HepG2 (cell line): ENCODE results near the gene SAMD14. TPM values are rescaled to one million over a fixed set of nuclear protein-coding genes. Genes with fewer than 3 reads are reported as not detected.
A peak's percentile ranks its signal among the peaks of the same experiment; 100 is the strongest.

ENCODE experiments used
- ATF1 ChIP-seq: IDR thresholded peaks from 2 replicates; pipeline ENCODE4 v1.6.1; 2016; ENCODE audit warnings: mild to moderate bottlenecking, control low read depth
- BRD4 ChIP-seq: sonication (generic); formaldehyde crosslinking; IDR thresholded peaks from 2 replicates; pipeline ENCODE4 v1.4.0; 2020; ENCODE audit warnings: missing genetic modification reagents
- CREBL2 ChIP-seq: sonication (generic); formaldehyde crosslinking; IDR thresholded peaks from 2 replicates; pipeline ENCODE4 v1.8.1; 2023; ENCODE audit warnings: missing genetic modification reagents, mild to moderate bottlenecking, borderline replicate concordance
- HMG20B ChIP-seq: conservative IDR thresholded peaks from 2 replicates; pipeline ENCODE4 v1.6.1; 2016; ENCODE audit warnings: missing genetic modification reagents, missing compliant biosample characterization
- KLF9 ChIP-seq: IDR thresholded peaks from 2 replicates; pipeline ENCODE4 v1.6.1; 2016; ENCODE audit warnings: low read depth
- LCORL ChIP-seq, 2 experiments: fragments of 450-650 bp in 1 of 2; sonication (generic) in 1 of 2; formaldehyde crosslinking in 1 of 2; IDR thresholded peaks; 2 replicates each; pipeline versions ENCODE4 v1.5.0 to v1.6.1; 2017 to 2020; ENCODE audit warnings: antibody characterized with exemption in 1 of 2, missing genetic modification reagents in 1 of 2
- NBN ChIP-seq: fragments of 450-650 bp; conservative IDR thresholded peaks from 2 replicates; pipeline ENCODE4 v1.6.1; 2017
- PTBP1 ChIP-seq: fragments of 200-400 bp; formaldehyde crosslinking; IDR thresholded peaks from 2 replicates; pipeline ENCODE4 v1.6.1; 2018; ENCODE audit warnings: low read length, low read depth; ENCODE audit not compliant: poor library complexity, severe bottlenecking
- RNF2 ChIP-seq: fragments of 450-650 bp; conservative IDR thresholded peaks from 2 replicates; pipeline ENCODE4 v1.6.1; 2016; ENCODE audit warnings: low read depth
- SPEN ChIP-seq: sonication (generic); formaldehyde crosslinking; IDR thresholded peaks from 2 replicates; pipeline ENCODE4 v1.5.1; 2020; ENCODE audit warnings: low read depth, mild to moderate bottlenecking, missing genetic modification reagents
- TCF7 ChIP-seq: sonication (generic); IDR thresholded peaks from 2 replicates; pipeline ENCODE4 v1.6.1; 2016; ENCODE audit warnings: antibody characterized with exemption, low read depth
- U2AF1 ChIP-seq: fragments of 200-400 bp; formaldehyde crosslinking; optimal IDR thresholded peaks from 2 replicates; pipeline ENCODE3; 2017; ENCODE audit warnings: mild to moderate bottlenecking, low read depth, low read length
- ZFP36L1 ChIP-seq: sonication (generic); formaldehyde crosslinking; IDR thresholded peaks from 2 replicates; pipeline ENCODE4 v1.8.0; 2022; ENCODE audit warnings: mild to moderate bottlenecking, missing genetic modification reagents, moderate library complexity
- ZNF558 ChIP-seq: sonication (generic); formaldehyde crosslinking; IDR thresholded peaks from 2 replicates; pipeline ENCODE4 v1.9.0; 2022; ENCODE audit warnings: mild to moderate bottlenecking, missing genetic modification reagents, borderline replicate concordance
- ZNF674 ChIP-seq: sonication (generic); formaldehyde crosslinking; IDR thresholded peaks from 2 replicates; pipeline ENCODE4 v1.5.0; 2020; ENCODE audit warnings: low read depth, mild to moderate bottlenecking, missing genetic modification reagents
- ZNF710 ChIP-seq: sonication (generic); formaldehyde crosslinking; IDR thresholded peaks from 2 replicates; pipeline ENCODE4 v1.5.0; 2020; ENCODE audit warnings: mild to moderate bottlenecking, missing genetic modification reagents, borderline replicate concordance
- ZNF772 ChIP-seq: sonication (generic); formaldehyde crosslinking; IDR thresholded peaks from 2 replicates; pipeline ENCODE4 v1.5.0; 2020; ENCODE audit warnings: mild to moderate bottlenecking, missing genetic modification reagents
- polyA plus RNA-seq, 8 experiments: library from polyadenylated mRNA; depleted of rRNA in 3 of 8; stranded (reverse) in 7 of 8; unstranded in 1 of 8; fragments of >200 nt; fragmentation: Illumina TruSeq in 4 of 8; extraction: Trizol in 4 of 8; gene quantifications; 2 replicates each; pipeline versions ENCODE4 v1.2.1 to v1.2.3, GENCODE V29; 2011 to 2016; ENCODE audit warnings: low read depth in 4 of 8, missing spikeins in 1 of 8, mixed read lengths in 1 of 8; ENCODE audit not compliant: insufficient read depth in 1 of 8
- total RNA-seq, 5 experiments: library from RNA; depleted of rRNA; stranded (reverse); fragments of >200 nt; fragmentation: Illumina TruSeq; extraction: Trizol; gene quantifications; 2 replicates each; pipeline ENCODE4 v1.2.3, GENCODE V29; 2016; ENCODE audit warnings: low read depth in 1 of 5
- TF ChIP-seq, protein P1 (sequence below): sonication (generic); formaldehyde crosslinking; IDR thresholded peaks from 2 replicates; pipeline ENCODE4 v1.5.0; 2020; ENCODE audit warnings: mild to moderate bottlenecking, missing genetic modification reagents
- TF ChIP-seq, protein P2 (sequence below): IDR thresholded peaks from 2 replicates; pipeline ENCODE4 v1.6.1; 2016
- TF ChIP-seq, protein P3 (sequence below): sonication (generic); formaldehyde crosslinking; IDR thresholded peaks from 2 replicates; pipeline ENCODE4 v1.4.0; 2020; ENCODE audit warnings: missing genetic modification reagents
- TF ChIP-seq, protein P4 (sequence below): fragments of 450-650 bp; IDR thresholded peaks from 2 replicates; pipeline ENCODE4 v1.6.1; 2017

Gene SAMD14
- total and polyA plus RNA-seq, 2 of the 13 experiments (the other 11 are each of a cell fraction or from before 2014, with no cell fraction given): 0.07 to 0.22 TPM

GRCh38 chr17:50149417-50150353 lies 19.7 kb upstream of the SAMD14 start (continued):
- TF ChIP-seq CREBL2 (CRISPR knock-in tag) (no peak), LCORL (IDR thresholded peaks at IDR 0.05) (no peak), LCORL (CRISPR knock-in tag; IDR thresholded peaks at IDR 0.05) (no peak), TCF7 (no peak), ZFP36L1 (CRISPR knock-in tag) (no peak; the same call in 1 of the 2 replicates), U2AF1 (no peak), HMG20B (CRISPR knock-in tag) (no peak), NBN (no peak), ATF1 (CRISPR knock-in tag) (no peak), BRD4 (peak; percentile 78; the same call in 1 of the 2 replicates), SPEN (CRISPR knock-in tag) (peak; percentile 77), KLF9 (CRISPR knock-in tag) (no peak; the same call in 1 of the 2 replicates), PTBP1 (no peak), ZNF710 (CRISPR knock-in tag) (0 out of 2 replicates have a peak, but pooled peaks have one; percentile 54), RNF2 (peak; percentile 78), ZNF772 (CRISPR knock-in tag) (0 out of 2 replicates have a peak, but pooled peaks have one; percentile 29), ZNF558 (CRISPR knock-in tag) (no peak), ZNF674 (CRISPR knock-in tag) (0 out of 2 replicates have a peak, but pooled peaks have one; percentile 52)
- TF ChIP-seq, protein P1, sequence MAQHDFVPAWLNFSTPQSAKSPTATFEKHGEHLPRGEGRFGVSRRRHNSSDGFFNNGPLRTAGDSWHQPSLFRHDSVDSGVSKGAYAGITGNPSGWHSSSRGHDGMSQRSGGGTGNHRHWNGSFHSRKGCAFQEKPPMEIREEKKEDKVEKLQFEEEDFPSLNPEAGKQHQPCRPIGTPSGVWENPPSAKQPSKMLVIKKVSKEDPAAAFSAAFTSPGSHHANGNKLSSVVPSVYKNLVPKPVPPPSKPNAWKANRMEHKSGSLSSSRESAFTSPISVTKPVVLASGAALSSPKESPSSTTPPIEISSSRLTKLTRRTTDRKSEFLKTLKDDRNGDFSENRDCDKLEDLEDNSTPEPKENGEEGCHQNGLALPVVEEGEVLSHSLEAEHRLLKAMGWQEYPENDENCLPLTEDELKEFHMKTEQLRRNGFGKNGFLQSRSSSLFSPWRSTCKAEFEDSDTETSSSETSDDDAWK (CRISPR knock-in tag): no peak
- TF ChIP-seq, protein P2, sequence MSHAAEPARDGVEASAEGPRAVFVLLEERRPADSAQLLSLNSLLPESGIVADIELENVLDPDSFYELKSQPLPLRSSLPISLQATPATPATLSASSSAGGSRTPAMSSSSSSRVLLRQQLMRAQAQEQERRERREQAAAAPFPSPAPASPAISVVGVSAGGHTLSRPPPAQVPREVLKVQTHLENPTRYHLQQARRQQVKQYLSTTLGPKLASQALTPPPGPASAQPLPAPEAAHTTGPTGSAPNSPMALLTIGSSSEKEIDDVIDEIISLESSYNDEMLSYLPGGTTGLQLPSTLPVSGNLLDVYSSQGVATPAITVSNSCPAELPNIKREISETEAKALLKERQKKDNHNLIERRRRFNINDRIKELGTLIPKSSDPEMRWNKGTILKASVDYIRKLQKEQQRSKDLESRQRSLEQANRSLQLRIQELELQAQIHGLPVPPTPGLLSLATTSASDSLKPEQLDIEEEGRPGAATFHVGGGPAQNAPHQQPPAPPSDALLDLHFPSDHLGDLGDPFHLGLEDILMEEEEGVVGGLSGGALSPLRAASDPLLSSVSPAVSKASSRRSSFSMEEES (CRISPR knock-in tag): no peak
- TF ChIP-seq, protein P3, sequence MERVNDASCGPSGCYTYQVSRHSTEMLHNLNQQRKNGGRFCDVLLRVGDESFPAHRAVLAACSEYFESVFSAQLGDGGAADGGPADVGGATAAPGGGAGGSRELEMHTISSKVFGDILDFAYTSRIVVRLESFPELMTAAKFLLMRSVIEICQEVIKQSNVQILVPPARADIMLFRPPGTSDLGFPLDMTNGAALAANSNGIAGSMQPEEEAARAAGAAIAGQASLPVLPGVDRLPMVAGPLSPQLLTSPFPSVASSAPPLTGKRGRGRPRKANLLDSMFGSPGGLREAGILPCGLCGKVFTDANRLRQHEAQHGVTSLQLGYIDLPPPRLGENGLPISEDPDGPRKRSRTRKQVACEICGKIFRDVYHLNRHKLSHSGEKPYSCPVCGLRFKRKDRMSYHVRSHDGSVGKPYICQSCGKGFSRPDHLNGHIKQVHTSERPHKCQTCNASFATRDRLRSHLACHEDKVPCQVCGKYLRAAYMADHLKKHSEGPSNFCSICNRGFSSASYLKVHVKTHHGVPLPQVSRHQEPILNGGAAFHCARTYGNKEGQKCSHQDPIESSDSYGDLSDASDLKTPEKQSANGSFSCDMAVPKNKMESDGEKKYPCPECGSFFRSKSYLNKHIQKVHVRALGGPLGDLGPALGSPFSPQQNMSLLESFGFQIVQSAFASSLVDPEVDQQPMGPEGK (CRISPR knock-in tag): peak; percentile 31; the same call in 1 of the 2 replicates
- TF ChIP-seq, protein P4, sequence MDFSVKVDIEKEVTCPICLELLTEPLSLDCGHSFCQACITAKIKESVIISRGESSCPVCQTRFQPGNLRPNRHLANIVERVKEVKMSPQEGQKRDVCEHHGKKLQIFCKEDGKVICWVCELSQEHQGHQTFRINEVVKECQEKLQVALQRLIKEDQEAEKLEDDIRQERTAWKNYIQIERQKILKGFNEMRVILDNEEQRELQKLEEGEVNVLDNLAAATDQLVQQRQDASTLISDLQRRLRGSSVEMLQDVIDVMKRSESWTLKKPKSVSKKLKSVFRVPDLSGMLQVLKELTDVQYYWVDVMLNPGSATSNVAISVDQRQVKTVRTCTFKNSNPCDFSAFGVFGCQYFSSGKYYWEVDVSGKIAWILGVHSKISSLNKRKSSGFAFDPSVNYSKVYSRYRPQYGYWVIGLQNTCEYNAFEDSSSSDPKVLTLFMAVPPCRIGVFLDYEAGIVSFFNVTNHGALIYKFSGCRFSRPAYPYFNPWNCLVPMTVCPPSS: no peak
